GM23248 (cell line): ENCODE data around the gene UMODL1. TPM values are rescaled to one million over a fixed set of nuclear protein-coding genes. Genes with fewer than 3 reads are reported as not detected.

Experiments used
- DNase-seq: peaks from one replicate; pipeline ENCODE4 v3.0.0-alpha.2; 2015
- H2AFZ ChIP-seq: fragments of 200-600 bp; sonication (generic); 2 replicates; pipeline ENCODE4 v1.6.1; 2016; ENCODE audit warnings: antibody characterized with exemption
- H3F3A ChIP-seq: fragments of 200-600 bp; sonication (generic); 2 replicates; pipeline ENCODE4 v1.6.1; 2016; ENCODE audit warnings: mild to moderate bottlenecking, antibody characterized with exemption, mixed run types; ENCODE audit not compliant: insufficient read depth
- H3K27ac ChIP-seq: fragments of 200-600 bp; sonication (generic); 2 replicates; pipeline ENCODE4 v1.5.1; 2016; ENCODE audit warnings: mild to moderate bottlenecking
- H3K27me3 ChIP-seq: fragments of 200-600 bp; sonication (generic); replicated peaks from 2 replicates; pipeline ENCODE4 v1.6.1; 2016; ENCODE audit warnings: mild to moderate bottlenecking; ENCODE audit not compliant: insufficient read depth
- H3K36me3 ChIP-seq: fragments of 200-600 bp; sonication (generic); 2 replicates; pipeline ENCODE4 v1.6.1; 2016; ENCODE audit warnings: low read depth, mild to moderate bottlenecking
- H3K4me1 ChIP-seq: fragments of 200-600 bp; sonication (generic); 2 replicates; pipeline ENCODE4 v1.6.1; 2016; ENCODE audit warnings: mild to moderate bottlenecking; ENCODE audit not compliant: insufficient read depth
- H3K4me2 ChIP-seq: fragments of 200-600 bp; sonication (generic); one replicate; pipeline ENCODE4 v1.6.1; 2016; ENCODE audit warnings: mild to moderate bottlenecking; ENCODE audit not compliant: unreplicated experiment
- H3K4me3 ChIP-seq: fragments of 200-600 bp; sonication (generic); 2 replicates; pipeline ENCODE4 v1.5.1; 2016; ENCODE audit warnings: mild to moderate bottlenecking
- H3K79me2 ChIP-seq: fragments of 200-600 bp; sonication (generic); 2 replicates; pipeline ENCODE4 v1.6.1; 2016; ENCODE audit warnings: mild to moderate bottlenecking; ENCODE audit not compliant: insufficient read depth
- H3K9ac ChIP-seq: fragments of 200-600 bp; sonication (generic); 2 replicates; pipeline ENCODE4 v1.6.1; 2016; ENCODE audit warnings: mild to moderate bottlenecking
- H3K9me2 ChIP-seq: fragments of 200-600 bp; sonication (generic); 2 replicates; pipeline ENCODE4 v1.6.1; 2016; ENCODE audit warnings: mixed run types, mild to moderate bottlenecking, moderate library complexity; ENCODE audit not compliant: insufficient read depth
- H3K9me3 ChIP-seq: fragments of 200-600 bp; sonication (generic); one replicate; pipeline ENCODE4 v1.6.1; 2017; ENCODE audit warnings: low read depth
- H4K20me1 ChIP-seq: fragments of 200-600 bp; sonication (generic); 2 replicates; pipeline ENCODE4 v1.6.0; 2016; ENCODE audit not compliant: insufficient read depth
- EZH2 ChIP-seq: fragments of 200-600 bp; sonication (generic); IDR thresholded peaks from 2 replicates; pipeline ENCODE4 v1.6.1; 2018; ENCODE audit warnings: antibody characterized with exemption, mild to moderate bottlenecking; ENCODE audit not compliant: insufficient read depth, poor library complexity, severe bottlenecking
- EZH2phosphoT487 ChIP-seq: fragments of 200-600 bp; sonication (generic); IDR thresholded peaks from 2 replicates; pipeline ENCODE4 v1.6.1; 2018; ENCODE audit warnings: antibody characterized with exemption, moderate library complexity, mild to moderate bottlenecking, low read depth; ENCODE audit not compliant: insufficient read depth
- WGBS, 2 experiments: methylation state at CpG; one replicate each; pipeline ENCODE4 v1.1.6; 2015 to 2017; ENCODE audit warnings: low lambda C conversion rate in 2 of 2, low coverage in 1 of 2; ENCODE audit errors: missing lambda C conversion rate in 2 of 2; 5-methylcytosine and 5-hydroxymethylcytosine counted together
- in situ Hi-C: fragments of 300-500 bp; cut with MboI; formaldehyde crosslinking; loops from 2 replicates; pipeline ENCODE4 v1.15.0; 2020
- polyA plus RNA-seq: library from polyadenylated mRNA; unstranded; fragments of >200 nt; fragmentation: Nextera tagmentation; extraction: Ambion mirVana; gene quantifications from 2 replicates; pipeline ENCODE4 v1.2.1, GENCODE V29; 2016
- total RNA-seq: library from RNA; depleted of rRNA; stranded (reverse); fragments of >200 nt; shearing (Covaris generic); gene quantifications from 2 replicates; pipeline ENCODE4 v1.2.3, GENCODE V29; 2014

Gene UMODL1
- total and polyA plus RNA-seq, 2 experiments from 2014 or later = not detected

DNA sequence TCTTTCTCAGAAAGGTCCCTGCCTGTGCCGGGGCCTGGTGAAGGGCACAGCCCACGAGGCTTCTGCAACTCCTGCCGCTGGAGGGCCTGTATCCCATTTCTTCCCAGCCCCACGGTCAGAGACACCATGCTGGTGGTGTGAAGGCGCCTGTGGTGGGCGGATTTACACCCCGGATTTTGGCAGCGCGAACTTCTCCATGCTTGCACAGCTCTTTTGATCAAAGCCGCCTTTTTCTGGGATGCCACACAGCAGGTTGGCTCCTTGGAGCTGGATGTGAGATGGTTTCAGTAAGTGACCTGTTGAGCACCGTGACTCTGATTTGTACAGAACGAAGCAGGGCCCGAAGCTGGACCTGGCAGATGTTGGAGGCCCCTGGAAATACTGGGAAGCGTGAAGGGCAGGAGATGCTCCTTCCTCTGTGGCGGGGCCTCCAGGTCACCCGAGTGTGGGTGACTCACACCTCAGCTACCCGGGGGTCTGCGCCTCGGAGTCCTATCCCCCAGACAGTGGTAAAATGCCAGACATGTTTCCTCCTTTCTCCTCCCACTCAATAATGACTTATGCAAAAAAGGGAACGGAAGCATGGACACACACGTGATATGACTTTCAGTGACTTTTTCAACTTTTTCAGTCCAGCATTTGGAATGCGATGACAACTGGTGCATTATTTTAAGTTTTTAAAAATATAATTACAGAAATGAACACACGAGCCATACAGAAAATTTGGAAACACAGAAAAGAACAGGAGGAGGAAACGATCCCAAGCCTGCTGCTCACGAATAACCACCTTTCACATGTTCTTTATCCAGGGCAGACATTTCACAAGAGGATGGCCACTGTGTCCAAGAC, 9.0 kb downstream of the UMODL1 start:
- no peaks in the 10 kb centered on the region for H3K9me2 ChIP-seq
- in situ Hi-C loops = no loop called here
- H3K4me2 ChIP-seq = peak overlapping the region; percentile 13
- peak overlapping the region; percentile 72 for H3K27ac ChIP-seq
- peak; percentile 73 for DNase-seq
- no peaks in the 10 kb centered on the region for H3K9me3 ChIP-seq
- 59 to 60% methylated on average over 25 of the region's 25 CpGs for WGBS, 2 experiments
- H4K20me1 ChIP-seq = no peaks in the 10 kb centered on the region
- H3K9ac ChIP-seq = peak overlapping the region; percentile 53
- no peak overlapping the region for H2AFZ ChIP-seq
- peaks cover 14% of the 10 kb centered on the region for H3K4me1 ChIP-seq
- no peak overlapping the region for H3K4me3 ChIP-seq
- no peaks in the 10 kb centered on the region for H3K79me2 ChIP-seq
- H3K27me3 ChIP-seq = no peaks in the 10 kb centered on the region
- no peaks in the 10 kb centered on the region for H3K36me3 ChIP-seq
- TF ChIP-seq EZH2 (no peak), EZH2phosphoT487 (no peak)
- H3F3A ChIP-seq = peaks cover 14% of the 10 kb centered on the region; the same call in 1 of the 2 replicates

DNA sequence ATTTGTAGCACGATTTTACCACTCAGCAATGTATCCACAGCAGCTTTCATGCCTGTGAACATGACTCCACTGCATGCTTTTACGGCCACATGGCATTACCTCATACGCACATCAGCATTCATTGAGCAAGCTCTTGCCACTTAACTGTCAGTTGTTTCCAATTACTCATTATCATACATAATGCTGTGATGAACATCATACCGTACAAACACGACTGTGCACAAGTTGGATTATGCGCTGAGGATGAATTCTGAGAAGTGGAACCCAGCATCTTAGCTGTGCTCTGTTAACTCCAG, 9.6 kb downstream of the UMODL1 start:
- peak overlapping the region; percentile 39 for H3K4me2 ChIP-seq
- H3K4me1 ChIP-seq = peaks cover 14% of the 10 kb centered on the region
- no peaks in the 10 kb centered on the region for H3K36me3 ChIP-seq
- WGBS, 2 experiments = 5 to 8% methylated on average over 6 of the region's 6 CpGs
- H3K9me2 ChIP-seq = no peaks in the 10 kb centered on the region
- H3K27me3 ChIP-seq = no peaks in the 10 kb centered on the region
- H3K9me3 ChIP-seq = no peaks in the 10 kb centered on the region
- no peak overlapping the region for H3K4me3 ChIP-seq
- H2AFZ ChIP-seq = no peak overlapping the region
- in situ Hi-C loops = no loop called here
- peak; percentile 96 for DNase-seq
- peak overlapping the region; percentile 72 for H3K27ac ChIP-seq
- no peaks in the 10 kb centered on the region for H3K79me2 ChIP-seq
- peaks cover 14% of the 10 kb centered on the region; the same call in 1 of the 2 replicates for H3F3A ChIP-seq
- TF ChIP-seq EZH2 = no peak
- no peak for TF ChIP-seq EZH2phosphoT487
- no peaks in the 10 kb centered on the region for H4K20me1 ChIP-seq
- peak overlapping the region; percentile 53 for H3K9ac ChIP-seq

DNA sequence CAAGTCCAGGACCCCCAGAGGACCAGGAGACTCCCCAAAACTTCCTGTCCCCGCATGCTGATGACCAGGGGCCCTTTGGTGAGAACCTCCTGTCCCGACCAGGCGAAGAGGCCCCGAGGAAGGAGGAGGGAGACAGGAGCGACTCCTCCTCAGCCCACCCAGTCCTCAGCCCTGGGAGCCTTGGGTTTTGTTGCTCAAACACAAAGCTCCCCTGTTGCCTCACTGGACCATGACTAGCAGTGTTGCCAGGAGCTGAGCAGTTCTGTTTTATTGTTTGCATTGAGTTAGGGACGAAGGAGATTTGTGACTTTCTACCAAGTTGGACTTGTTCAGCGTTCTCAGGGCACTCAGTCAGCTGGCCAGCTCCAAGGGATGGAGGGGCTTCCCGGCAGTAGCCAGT, 10.0 kb downstream of the UMODL1 start:
- H3K9me2 ChIP-seq = no peaks in the 10 kb centered on the region
- peak overlapping the region; percentile 39 for H3K4me2 ChIP-seq
- no peak overlapping the region for H2AFZ ChIP-seq
- TF ChIP-seq EZH2 = no peak
- no peak for TF ChIP-seq EZH2phosphoT487
- no peaks in the 10 kb centered on the region for H3K36me3 ChIP-seq
- peak overlapping the region; percentile 53 for H3K9ac ChIP-seq
- no peak overlapping the region for H3K4me3 ChIP-seq
- no peaks in the 10 kb centered on the region for H3K79me2 ChIP-seq
- peaks cover 14% of the 10 kb centered on the region for H3K4me1 ChIP-seq
- WGBS, 2 experiments = 67 to 75% methylated on average over 8 of the region's 8 CpGs
- no peaks in the 10 kb centered on the region for H3K9me3 ChIP-seq
- H3F3A ChIP-seq = peaks cover 14% of the 10 kb centered on the region; the same call in 1 of the 2 replicates
- H3K27ac ChIP-seq = peak overlapping the region; percentile 72
- no peaks in the 10 kb centered on the region for H4K20me1 ChIP-seq
- peak; percentile 63 for DNase-seq
- no peaks in the 10 kb centered on the region for H3K27me3 ChIP-seq
- in situ Hi-C loops = no loop called here

DNA sequence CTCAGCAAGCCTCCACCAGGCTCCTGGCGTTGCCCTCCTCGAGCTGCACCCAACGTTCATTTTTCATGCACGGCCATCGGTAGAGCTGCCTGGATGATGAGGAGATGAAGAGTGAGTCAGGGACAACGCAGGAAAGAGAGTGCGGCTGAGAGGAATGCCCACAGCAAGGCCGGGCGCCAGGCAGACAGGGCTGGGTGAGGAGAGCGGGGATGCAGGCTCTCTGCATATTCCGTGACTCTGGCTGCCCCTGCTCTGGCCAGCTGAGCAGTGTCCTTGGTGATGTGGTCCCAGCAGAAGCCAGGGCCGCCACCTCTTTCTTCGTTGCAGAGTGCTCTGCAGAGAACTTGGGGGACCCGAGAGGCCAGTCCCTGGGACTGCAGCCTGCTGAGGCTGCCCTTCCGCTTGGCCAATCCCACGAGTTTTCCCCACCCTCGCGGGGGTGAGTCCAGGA, 10.8 kb downstream of the UMODL1 start:
- DNase-seq = no peak
- H3K27ac ChIP-seq = no peak overlapping the region
- H3K27me3 ChIP-seq = no peaks in the 10 kb centered on the region
- H3F3A ChIP-seq = peaks cover 14% of the 10 kb centered on the region; the same call in 1 of the 2 replicates
- no peaks in the 10 kb centered on the region for H3K9me3 ChIP-seq
- H3K36me3 ChIP-seq = no peaks in the 10 kb centered on the region
- H3K4me1 ChIP-seq = peaks cover 14% of the 10 kb centered on the region
- no peaks in the 10 kb centered on the region for H3K9me2 ChIP-seq
- TF ChIP-seq EZH2phosphoT487 (no peak), EZH2 (no peak)
- H3K4me2 ChIP-seq = no peak overlapping the region
- 91 to 97% methylated on average over 18 of the region's 18 CpGs for WGBS, 2 experiments
- H3K79me2 ChIP-seq = no peaks in the 10 kb centered on the region
- in situ Hi-C loops = no loop called here
- no peaks in the 10 kb centered on the region for H4K20me1 ChIP-seq
- no peak overlapping the region for H2AFZ ChIP-seq
- no peak overlapping the region for H3K4me3 ChIP-seq
- H3K9ac ChIP-seq = no peak overlapping the region
